Measurements from ENCODE around the gene RALGAPA2. TPM values are rescaled to one million over a fixed set of nuclear protein-coding genes. Genes with fewer than 3 reads are reported as not detected.

Gene RALGAPA2
- total RNA-seq, 4 donors from 2014 or later, result 35.1 to 109 (median 59.6) TPM

- TF ChIP-seq, protein P1, sequence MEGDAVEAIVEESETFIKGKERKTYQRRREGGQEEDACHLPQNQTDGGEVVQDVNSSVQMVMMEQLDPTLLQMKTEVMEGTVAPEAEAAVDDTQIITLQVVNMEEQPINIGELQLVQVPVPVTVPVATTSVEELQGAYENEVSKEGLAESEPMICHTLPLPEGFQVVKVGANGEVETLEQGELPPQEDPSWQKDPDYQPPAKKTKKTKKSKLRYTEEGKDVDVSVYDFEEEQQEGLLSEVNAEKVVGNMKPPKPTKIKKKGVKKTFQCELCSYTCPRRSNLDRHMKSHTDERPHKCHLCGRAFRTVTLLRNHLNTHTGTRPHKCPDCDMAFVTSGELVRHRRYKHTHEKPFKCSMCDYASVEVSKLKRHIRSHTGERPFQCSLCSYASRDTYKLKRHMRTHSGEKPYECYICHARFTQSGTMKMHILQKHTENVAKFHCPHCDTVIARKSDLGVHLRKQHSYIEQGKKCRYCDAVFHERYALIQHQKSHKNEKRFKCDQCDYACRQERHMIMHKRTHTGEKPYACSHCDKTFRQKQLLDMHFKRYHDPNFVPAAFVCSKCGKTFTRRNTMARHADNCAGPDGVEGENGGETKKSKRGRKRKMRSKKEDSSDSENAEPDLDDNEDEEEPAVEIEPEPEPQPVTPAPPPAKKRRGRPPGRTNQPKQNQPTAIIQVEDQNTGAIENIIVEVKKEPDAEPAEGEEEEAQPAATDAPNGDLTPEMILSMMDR (IDR thresholded peaks at IDR 0.05), result no peak
- DNase-seq (ENCODE audit: low spot score), result no peak
- ATAC-seq (ENCODE audit: low FRiP score), result no peak
Observed at GRCh38 chr20:20452254-20452676, 260.2 kb downstream of the RALGAPA2 start.

- TF ChIP-seq, protein P1 (IDR thresholded peaks at IDR 0.05), result no peak
- no peak for DNase-seq (ENCODE audit: low spot score)
- peak; percentile 54 for ATAC-seq (ENCODE audit: low FRiP score)
Observed at GRCh38 chr20:20450521-20450920, 261.9 kb downstream of the RALGAPA2 start.

DNA sequence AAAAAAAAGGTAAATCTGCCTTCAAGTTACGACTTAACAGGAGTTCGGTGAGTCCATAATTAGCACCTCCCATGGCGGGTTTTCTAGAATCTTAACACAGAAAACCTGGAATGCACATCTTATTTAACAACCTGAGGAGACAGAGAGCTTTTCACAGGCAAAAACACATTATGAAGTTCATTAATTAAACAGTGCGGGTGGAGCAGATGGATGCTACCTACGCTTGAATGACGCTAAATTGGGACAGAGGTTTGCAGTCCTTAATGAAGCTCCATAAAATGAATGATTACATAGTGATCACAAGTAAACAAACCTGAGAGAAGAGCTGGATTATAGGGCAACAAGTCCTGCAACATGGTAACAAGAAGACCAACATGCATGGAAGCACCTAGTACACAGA lies 263.6 kb downstream of the RALGAPA2 start:
- TF ChIP-seq, protein P1 (IDR thresholded peaks at IDR 0.05), result no peak
- ATAC-seq (ENCODE audit: low FRiP score), result no peak
- no peak for DNase-seq (ENCODE audit: low spot score)

DNA sequence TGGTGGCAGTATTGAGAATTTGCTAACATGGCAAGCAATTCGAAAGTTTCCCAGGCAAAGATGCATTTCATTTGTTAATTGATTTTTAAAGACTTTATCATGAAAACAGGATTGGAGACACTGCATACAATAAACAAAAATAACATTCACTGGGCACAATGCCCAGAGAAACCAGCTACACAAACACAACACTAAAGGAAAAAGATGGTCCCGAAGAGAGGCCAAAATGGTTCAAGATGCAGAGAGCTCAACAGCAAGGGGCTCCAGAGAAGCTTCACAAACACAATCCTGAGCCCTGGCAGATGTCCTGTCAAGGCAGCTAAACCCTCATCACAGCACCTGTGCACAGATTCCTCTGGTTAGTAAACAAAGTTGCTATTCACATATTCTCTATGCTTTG lies 265.2 kb downstream of the RALGAPA2 start:
- TF ChIP-seq, protein P1 (IDR thresholded peaks at IDR 0.05), result no peak
- no peak for ATAC-seq (ENCODE audit: low FRiP score)
- DNase-seq (ENCODE audit: low spot score), result no peak

- ATAC-seq (ENCODE audit: low FRiP score) (no peak), DNase-seq (ENCODE audit: low spot score) (no peak)
- TF ChIP-seq, protein P1 (IDR thresholded peaks at IDR 0.05), result no peak
Observed at GRCh38 chr20:20446425-20447015, 265.9 kb downstream of the RALGAPA2 start.

DNA sequence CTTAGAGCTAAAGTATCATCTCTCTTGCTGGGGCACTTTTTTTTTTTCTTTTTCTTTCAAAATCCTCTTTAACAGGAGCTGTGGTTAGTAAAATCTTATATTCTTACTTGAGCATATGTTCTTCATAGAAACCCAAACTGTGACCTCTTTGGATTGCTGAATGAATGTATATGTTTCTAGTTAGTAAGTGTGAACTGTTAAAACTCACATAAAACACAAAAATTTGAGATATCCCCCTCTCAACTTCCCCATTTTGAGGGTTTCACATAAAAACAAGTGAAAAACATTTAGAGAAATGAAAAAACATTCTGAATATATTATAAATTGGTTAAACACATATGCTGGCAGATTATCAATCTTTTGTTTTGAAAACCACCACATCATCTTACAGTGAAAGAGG lies 266.4 kb downstream of the RALGAPA2 start:
- ATAC-seq (ENCODE audit: low FRiP score) (no peak), DNase-seq (ENCODE audit: low spot score) (no peak)
- TF ChIP-seq, protein P1 (IDR thresholded peaks at IDR 0.05), result no peak

DNA sequence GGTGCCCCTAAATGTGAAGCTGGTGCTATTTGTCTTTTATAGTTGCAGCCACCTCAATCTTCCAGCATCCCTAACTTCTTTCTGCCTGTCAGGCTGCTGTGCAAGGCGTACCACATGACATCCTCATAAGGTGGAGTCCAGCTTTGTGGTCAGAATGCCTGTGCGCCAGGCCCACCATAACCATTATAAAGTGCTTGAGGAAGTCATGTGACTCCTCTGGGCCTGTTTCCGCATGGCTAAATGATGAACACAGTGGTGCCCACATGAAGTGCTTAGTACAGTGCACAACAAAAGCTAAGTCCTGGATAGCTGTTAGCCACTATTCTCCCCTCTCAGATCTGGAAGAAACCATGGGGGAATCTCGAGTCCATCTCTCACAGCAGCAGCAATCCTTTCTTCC lies 268.9 kb downstream of the RALGAPA2 start:
- no peak for ATAC-seq (ENCODE audit: low FRiP score)
- no peak for DNase-seq (ENCODE audit: low spot score)
- TF ChIP-seq, protein P1 (IDR thresholded peaks at IDR 0.05), result no peak
